BJ (cell line): Measurements from ENCODE around the gene IRF3. TPM values are rescaled to one million over a fixed set of nuclear protein-coding genes. Genes with fewer than 3 reads are reported as not detected.

Source experiments
- CTCF ChIA-PET: fragments of 350-600 bp; formaldehyde crosslinking; extraction: SDS; loops from one replicate; lab custom pipeline; 2021; ENCODE audit warnings: antibody characterized with exemption, inconsistent platforms; lab: Yijun Ruan, JAX
- POLR2A ChIA-PET: fragments of 300-600 bp; sonication (Branson Sonifier 250); formaldehyde crosslinking; extraction: SDS; loops from one replicate; lab custom pipeline; 2021; ENCODE audit warnings: antibody characterized with exemption; lab: Charles Lee
- DNase-seq: peaks from one replicate; pipeline ENCODE4 v3.0.0-alpha.2; 2011; ENCODE audit warnings: low read depth
- H3K27me3 ChIP-seq: 2 replicates; pipeline ENCODE4 v1.6.0; 2011; ENCODE audit warnings: low read length; ENCODE audit not compliant: control insufficient read depth, insufficient read depth
- H3K36me3 ChIP-seq: 2 replicates; pipeline ENCODE4 v1.5.1; 2011; ENCODE audit warnings: low read length; ENCODE audit not compliant: control insufficient read depth, insufficient read depth
- H3K4me3 ChIP-seq: 2 replicates; pipeline ENCODE4 v1.5.1; 2011; ENCODE audit warnings: low read depth, mild to moderate bottlenecking, control low read depth, low read length
- polyA plus RNA-seq: library from polyadenylated mRNA; depleted of rRNA; stranded (reverse); fragments of >200 nt; gene quantifications from 2 replicates; pipeline ENCODE4 v1.2.3, GENCODE V29; 2011
- TF ChIP-seq, protein P1 (sequence below): IDR thresholded peaks from 2 replicates; pipeline ENCODE4 v1.5.1; 2011; ENCODE audit warnings: low read depth, mild to moderate bottlenecking, control low read depth, inconsistent platforms, low read length, moderate library complexity; ENCODE audit not compliant: insufficient read depth

Gene IRF3
- polyA plus RNA-seq, 1 experiment = 68.5 TPM

DNA sequence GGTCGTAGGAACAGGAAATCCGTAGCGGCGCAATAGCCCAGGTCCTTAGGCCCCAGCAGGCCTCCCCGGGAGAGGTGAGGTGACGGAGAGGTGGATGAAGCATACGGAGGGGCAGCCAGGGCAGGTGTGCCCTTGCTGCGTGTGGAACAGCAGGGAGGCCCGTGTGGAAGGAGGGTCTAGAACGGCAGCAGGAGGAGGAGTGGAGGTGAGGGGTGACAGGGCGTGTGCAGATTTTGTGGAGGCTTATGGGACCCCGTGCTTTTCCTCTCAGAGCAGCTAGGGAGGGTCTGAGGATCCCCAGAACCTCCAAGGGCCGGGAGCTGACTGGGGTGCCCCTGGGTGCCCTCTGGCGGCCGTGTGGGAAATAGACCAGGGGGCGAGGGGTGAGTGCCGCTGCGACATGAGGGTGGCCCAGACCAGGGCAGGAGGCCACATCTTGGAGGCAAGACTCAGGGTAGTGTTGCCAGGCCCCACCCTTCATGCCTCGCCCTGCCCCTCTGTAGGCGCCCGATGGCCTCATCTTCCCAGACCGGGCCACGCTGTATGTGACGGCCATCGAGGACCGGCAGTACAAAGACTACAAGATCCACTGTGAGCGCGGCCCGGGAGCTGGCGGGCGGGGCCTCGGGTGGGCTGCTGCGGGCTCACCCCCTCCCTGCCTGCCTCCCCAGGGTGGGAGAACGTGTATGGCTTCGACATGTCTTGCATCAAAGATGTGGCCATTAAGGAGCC lies 18.8 kb upstream of the IRF3 start:
- no peak overlapping the region for H3K4me3 ChIP-seq
- peaks cover 34% of the 10 kb centered on the region for H3K36me3 ChIP-seq
- TF ChIP-seq, protein P1, sequence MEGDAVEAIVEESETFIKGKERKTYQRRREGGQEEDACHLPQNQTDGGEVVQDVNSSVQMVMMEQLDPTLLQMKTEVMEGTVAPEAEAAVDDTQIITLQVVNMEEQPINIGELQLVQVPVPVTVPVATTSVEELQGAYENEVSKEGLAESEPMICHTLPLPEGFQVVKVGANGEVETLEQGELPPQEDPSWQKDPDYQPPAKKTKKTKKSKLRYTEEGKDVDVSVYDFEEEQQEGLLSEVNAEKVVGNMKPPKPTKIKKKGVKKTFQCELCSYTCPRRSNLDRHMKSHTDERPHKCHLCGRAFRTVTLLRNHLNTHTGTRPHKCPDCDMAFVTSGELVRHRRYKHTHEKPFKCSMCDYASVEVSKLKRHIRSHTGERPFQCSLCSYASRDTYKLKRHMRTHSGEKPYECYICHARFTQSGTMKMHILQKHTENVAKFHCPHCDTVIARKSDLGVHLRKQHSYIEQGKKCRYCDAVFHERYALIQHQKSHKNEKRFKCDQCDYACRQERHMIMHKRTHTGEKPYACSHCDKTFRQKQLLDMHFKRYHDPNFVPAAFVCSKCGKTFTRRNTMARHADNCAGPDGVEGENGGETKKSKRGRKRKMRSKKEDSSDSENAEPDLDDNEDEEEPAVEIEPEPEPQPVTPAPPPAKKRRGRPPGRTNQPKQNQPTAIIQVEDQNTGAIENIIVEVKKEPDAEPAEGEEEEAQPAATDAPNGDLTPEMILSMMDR = peak; percentile 64
- ChIA-PET POLR2A (no interaction called here), CTCF (interaction anchor here (0.6 to 1.4 kb wide), 5 partner anchors 11 to 324 kb away, joined by 3 read pairs; no protein-coding TSS in a partner anchor)
- no peaks in the 10 kb centered on the region for H3K27me3 ChIP-seq
- no peak for DNase-seq

DNA sequence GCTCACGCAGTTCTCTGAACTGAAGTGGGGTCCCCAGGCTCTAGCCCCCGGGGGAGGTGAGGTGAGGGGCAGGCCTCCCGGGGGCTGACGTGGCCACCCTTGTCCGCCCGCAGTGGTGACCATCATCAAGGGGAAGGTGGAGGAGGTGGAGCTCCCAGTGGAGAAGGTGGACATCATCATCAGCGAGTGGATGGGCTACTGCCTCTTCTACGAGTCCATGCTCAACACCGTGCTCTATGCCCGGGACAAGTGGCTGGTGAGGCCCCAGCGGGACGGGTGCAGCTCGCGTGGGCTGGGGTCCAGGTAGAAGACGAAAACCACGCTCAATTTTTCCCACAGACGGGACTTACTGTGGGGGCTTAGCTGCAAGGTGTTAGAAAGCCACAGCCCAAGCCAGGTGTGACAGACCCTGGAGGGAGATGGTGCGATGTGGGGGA lies 18.2 kb upstream of the IRF3 start:
- Histone ChIP-seq H3K27me3 (no peaks in the 10 kb centered on the region), H3K4me3 (no peak overlapping the region), H3K36me3 (peaks cover 34% of the 10 kb centered on the region)
- TF ChIP-seq, protein P1 = no peak
- no peak for DNase-seq
- ChIA-PET CTCF (interaction anchor here (0.6 to 1.4 kb wide), 4 partner anchors 11 to 323 kb away, joined by 3 read pairs; no protein-coding TSS in a partner anchor), POLR2A (no interaction called here)

GRCh38 chr19:49682274-49682673 lies 16.6 kb upstream of the IRF3 start:
- Histone ChIP-seq H3K36me3 (peaks cover 30% of the 10 kb centered on the region), H3K4me3 (no peak overlapping the region), H3K27me3 (no peaks in the 10 kb centered on the region)
- ChIA-PET POLR2A (no interaction called here), CTCF (interaction anchor here (5.0 kb wide), 1 partner anchor 7 kb away, joined by 41 read pairs; the partner anchor contains the start of genes ADM5 and CPT1C)
- TF ChIP-seq, protein P1 = no peak
- no peak for DNase-seq

- DNase-seq = no peak
- Histone ChIP-seq H3K4me3 (no peak overlapping the region), H3K27me3 (no peaks in the 10 kb centered on the region), H3K36me3 (peaks cover 30% of the 10 kb centered on the region)
- TF ChIP-seq, protein P1 = no peak
- ChIA-PET POLR2A (no interaction called here), CTCF (interaction anchor here (1.1 to 5.0 kb wide), 6 partner anchors 7 to 193 kb away, joined by 3 to 41 read pairs (median 5); partner anchors contain the start of genes ADM5 and CPT1C)
Measured at GRCh38 chr19:49681830-49682229, 16.2 kb upstream of the IRF3 start.
